ENCODE measurements around the gene ABR. TPM values are rescaled to one million over a fixed set of nuclear protein-coding genes. Genes with fewer than 3 reads are reported as not detected.

ABR gene
- total and polyA plus RNA-seq, 2 donors from 2014 or later = 18.7 to 116 TPM

DNA sequence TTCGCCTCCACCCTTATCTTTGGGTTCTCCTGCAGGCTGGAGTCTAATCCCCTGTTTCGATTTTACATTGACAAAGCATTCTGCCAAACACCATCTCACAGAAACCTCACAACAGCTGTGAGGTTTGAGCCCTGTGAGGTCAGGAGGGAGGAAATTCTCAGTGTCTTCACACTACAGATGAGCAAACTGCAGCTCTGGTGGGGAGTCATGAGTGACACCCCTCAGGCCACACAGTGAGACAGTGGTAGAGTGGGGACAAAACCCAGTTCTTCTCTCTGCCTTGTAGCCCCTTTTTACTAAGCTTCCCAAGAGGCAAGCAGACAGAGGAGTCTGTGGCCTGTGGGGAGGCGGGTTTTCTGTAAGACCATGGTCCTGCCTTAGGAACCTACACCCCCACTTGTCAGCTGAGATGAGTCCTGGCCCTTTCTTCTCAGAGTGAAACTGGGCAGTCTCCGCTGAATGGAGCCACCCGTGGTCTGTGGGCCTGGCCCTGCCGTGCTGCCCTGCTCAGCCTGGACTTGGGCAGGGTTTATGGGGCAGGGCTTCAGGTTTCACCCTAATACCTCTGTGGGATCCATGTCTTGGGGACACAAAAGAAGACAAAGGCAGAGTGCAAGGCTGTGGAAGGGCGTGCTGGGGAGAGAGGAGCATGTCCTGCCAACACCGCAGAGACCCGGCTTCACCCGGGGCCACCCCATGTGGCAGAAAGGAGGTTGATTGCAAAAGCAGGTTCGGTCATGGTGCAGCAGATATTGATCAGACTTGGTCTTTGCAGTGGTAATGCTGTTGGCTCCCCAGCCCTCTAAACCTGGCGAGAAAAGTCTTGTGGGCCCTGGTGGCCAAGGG, 59.0 kb downstream of the ABR start:
- Histone ChIP-seq H3K27ac (ENCODE audit: low read depth in 2 of 2, low read length in 2 of 2) (no peak overlapping the region), H3K36me3 (ENCODE audit: control insufficient read depth in 2 of 3, insufficient read depth in 3 of 3, low read length in 3 of 3) (no peaks in the 10 kb centered on the region), H3K9me3 (ENCODE audit: control insufficient read depth in 2 of 3, insufficient read depth in 1 of 3, low read length in 3 of 3) (no peaks in the 10 kb centered on the region), H3K27me3 (ENCODE audit: control insufficient read depth, insufficient read depth, low read length) (no peaks in the 10 kb centered on the region), H3K9ac (ENCODE audit: low read length in 3 of 3) (no peak overlapping the region), H3K4me3 (ENCODE audit: low read length in 3 of 3) (no peak overlapping the region), H3K4me1 (ENCODE audit: control insufficient read depth in 2 of 3, insufficient read depth in 2 of 3, low read depth in 1 of 3, low read length in 3 of 3) (peaks cover 0 to 6% (median 5%) of the 10 kb centered on the region in 3 donors)
- intact Hi-C loops (cut with DNase I) = no loop called here
- DNase-seq (no peak), FAIRE-seq (no peak)
- TF ChIP-seq, protein P1, sequence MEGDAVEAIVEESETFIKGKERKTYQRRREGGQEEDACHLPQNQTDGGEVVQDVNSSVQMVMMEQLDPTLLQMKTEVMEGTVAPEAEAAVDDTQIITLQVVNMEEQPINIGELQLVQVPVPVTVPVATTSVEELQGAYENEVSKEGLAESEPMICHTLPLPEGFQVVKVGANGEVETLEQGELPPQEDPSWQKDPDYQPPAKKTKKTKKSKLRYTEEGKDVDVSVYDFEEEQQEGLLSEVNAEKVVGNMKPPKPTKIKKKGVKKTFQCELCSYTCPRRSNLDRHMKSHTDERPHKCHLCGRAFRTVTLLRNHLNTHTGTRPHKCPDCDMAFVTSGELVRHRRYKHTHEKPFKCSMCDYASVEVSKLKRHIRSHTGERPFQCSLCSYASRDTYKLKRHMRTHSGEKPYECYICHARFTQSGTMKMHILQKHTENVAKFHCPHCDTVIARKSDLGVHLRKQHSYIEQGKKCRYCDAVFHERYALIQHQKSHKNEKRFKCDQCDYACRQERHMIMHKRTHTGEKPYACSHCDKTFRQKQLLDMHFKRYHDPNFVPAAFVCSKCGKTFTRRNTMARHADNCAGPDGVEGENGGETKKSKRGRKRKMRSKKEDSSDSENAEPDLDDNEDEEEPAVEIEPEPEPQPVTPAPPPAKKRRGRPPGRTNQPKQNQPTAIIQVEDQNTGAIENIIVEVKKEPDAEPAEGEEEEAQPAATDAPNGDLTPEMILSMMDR (IDR thresholded peaks at IDR 0.05; ENCODE audit: borderline replicate concordance, extremely low read depth, insufficient read depth) = no peak

DNA sequence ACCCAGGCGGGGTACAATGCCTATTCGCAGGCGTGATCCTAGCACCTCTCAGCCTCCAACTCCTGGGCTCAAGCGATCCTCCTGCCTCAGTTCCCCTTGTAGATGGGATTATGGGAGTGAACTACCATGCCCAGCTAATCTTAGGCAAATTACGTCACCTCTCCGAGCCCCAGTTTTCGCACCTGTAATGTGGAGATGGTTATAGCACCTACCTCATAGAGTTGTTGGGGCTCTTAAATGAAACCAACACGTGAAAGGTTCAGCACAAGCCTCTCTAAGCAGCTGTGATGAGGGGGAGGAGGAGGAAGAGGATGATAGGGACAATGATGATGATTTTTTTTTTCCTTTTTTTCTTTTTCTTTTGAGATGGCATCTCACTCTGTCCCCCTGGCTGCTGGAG, 59.9 kb downstream of the ABR start:
- intact Hi-C loops (cut with DNase I) = no loop called here
- TF ChIP-seq, protein P1 (IDR thresholded peaks at IDR 0.05; ENCODE audit: borderline replicate concordance, extremely low read depth, insufficient read depth) = no peak
- DNase-seq = no peak
- H3K4me1 ChIP-seq (ENCODE audit: control insufficient read depth in 2 of 3, insufficient read depth in 2 of 3, low read depth in 1 of 3, low read length in 3 of 3) = peaks cover 0 to 8% (median 5%) of the 10 kb centered on the region in 3 donors
- no peaks in the 10 kb centered on the region for H3K9me3 ChIP-seq (ENCODE audit: control insufficient read depth in 2 of 3, insufficient read depth in 1 of 3, low read length in 3 of 3)
- no peaks in the 10 kb centered on the region for H3K36me3 ChIP-seq (ENCODE audit: control insufficient read depth in 2 of 3, insufficient read depth in 3 of 3, low read length in 3 of 3)
- no peaks in the 10 kb centered on the region for H3K27me3 ChIP-seq (ENCODE audit: control insufficient read depth, insufficient read depth, low read length)
- FAIRE-seq = no peak
- no peak overlapping the region for H3K9ac ChIP-seq (ENCODE audit: low read length in 3 of 3)
- no peak overlapping the region for H3K4me3 ChIP-seq (ENCODE audit: low read length in 3 of 3)
- H3K27ac ChIP-seq (ENCODE audit: low read depth in 2 of 2, low read length in 2 of 2) = no peak overlapping the region

GRCh38 chr17:1116602-1117001, 63.2 kb downstream of the ABR start:
- DNase-seq (no peak), FAIRE-seq (no peak)

More at GRCh38 chr17:1116602-1117001, 63.2 kb downstream of the ABR start:
- Histone ChIP-seq H3K9ac (ENCODE audit: low read length in 3 of 3) (no peak overlapping the region), H3K4me1 (ENCODE audit: control insufficient read depth in 2 of 3, insufficient read depth in 2 of 3, low read depth in 1 of 3, low read length in 3 of 3) (peaks cover 0 to 10% (median 0%) of the 10 kb centered on the region in 3 donors), H3K36me3 (ENCODE audit: control insufficient read depth in 2 of 3, insufficient read depth in 3 of 3, low read length in 3 of 3) (no peaks in the 10 kb centered on the region), H3K27me3 (ENCODE audit: control insufficient read depth, insufficient read depth, low read length) (no peaks in the 10 kb centered on the region), H3K27ac (ENCODE audit: low read depth in 2 of 2, low read length in 2 of 2) (no peak overlapping the region), H3K9me3 (ENCODE audit: control insufficient read depth in 2 of 3, insufficient read depth in 1 of 3, low read length in 3 of 3) (no peaks in the 10 kb centered on the region), H3K4me3 (ENCODE audit: low read length in 3 of 3) (no peak overlapping the region)
- intact Hi-C loops (cut with DNase I) = no loop called here
- TF ChIP-seq, protein P1 (IDR thresholded peaks at IDR 0.05; ENCODE audit: borderline replicate concordance, extremely low read depth, insufficient read depth) = no peak
